Measurements from ENCODE around the gene ALDH18A1.

DNA sequence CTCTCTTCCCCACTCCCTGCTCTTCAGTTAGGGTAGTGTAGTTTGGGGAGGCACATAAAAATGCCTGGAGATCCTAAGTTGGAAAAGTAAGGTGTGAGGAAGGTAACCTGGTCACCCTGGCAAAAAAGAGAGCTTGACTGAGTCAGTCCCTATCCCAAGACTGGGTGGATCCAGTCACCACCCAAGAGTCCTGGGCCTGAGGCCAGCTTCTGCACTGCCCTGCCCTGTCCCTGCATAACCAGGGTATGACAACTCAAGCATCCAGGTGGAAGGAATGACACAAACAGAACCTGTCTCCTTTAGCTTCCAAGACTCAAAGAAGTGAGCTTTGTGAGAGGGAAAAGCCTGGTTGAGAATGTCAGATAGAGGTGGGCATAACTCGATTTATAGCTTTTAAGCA, 68.5 kb downstream of the ALDH18A1 start:
- TF ChIP-seq, protein P1, sequence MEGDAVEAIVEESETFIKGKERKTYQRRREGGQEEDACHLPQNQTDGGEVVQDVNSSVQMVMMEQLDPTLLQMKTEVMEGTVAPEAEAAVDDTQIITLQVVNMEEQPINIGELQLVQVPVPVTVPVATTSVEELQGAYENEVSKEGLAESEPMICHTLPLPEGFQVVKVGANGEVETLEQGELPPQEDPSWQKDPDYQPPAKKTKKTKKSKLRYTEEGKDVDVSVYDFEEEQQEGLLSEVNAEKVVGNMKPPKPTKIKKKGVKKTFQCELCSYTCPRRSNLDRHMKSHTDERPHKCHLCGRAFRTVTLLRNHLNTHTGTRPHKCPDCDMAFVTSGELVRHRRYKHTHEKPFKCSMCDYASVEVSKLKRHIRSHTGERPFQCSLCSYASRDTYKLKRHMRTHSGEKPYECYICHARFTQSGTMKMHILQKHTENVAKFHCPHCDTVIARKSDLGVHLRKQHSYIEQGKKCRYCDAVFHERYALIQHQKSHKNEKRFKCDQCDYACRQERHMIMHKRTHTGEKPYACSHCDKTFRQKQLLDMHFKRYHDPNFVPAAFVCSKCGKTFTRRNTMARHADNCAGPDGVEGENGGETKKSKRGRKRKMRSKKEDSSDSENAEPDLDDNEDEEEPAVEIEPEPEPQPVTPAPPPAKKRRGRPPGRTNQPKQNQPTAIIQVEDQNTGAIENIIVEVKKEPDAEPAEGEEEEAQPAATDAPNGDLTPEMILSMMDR (IDR thresholded peaks at IDR 0.05; ENCODE audit: insufficient read depth, low read length): no peak
- TF ChIP-seq, protein P2, sequence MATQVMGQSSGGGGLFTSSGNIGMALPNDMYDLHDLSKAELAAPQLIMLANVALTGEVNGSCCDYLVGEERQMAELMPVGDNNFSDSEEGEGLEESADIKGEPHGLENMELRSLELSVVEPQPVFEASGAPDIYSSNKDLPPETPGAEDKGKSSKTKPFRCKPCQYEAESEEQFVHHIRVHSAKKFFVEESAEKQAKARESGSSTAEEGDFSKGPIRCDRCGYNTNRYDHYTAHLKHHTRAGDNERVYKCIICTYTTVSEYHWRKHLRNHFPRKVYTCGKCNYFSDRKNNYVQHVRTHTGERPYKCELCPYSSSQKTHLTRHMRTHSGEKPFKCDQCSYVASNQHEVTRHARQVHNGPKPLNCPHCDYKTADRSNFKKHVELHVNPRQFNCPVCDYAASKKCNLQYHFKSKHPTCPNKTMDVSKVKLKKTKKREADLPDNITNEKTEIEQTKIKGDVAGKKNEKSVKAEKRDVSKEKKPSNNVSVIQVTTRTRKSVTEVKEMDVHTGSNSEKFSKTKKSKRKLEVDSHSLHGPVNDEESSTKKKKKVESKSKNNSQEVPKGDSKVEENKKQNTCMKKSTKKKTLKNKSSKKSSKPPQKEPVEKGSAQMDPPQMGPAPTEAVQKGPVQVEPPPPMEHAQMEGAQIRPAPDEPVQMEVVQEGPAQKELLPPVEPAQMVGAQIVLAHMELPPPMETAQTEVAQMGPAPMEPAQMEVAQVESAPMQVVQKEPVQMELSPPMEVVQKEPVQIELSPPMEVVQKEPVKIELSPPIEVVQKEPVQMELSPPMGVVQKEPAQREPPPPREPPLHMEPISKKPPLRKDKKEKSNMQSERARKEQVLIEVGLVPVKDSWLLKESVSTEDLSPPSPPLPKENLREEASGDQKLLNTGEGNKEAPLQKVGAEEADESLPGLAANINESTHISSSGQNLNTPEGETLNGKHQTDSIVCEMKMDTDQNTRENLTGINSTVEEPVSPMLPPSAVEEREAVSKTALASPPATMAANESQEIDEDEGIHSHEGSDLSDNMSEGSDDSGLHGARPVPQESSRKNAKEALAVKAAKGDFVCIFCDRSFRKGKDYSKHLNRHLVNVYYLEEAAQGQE (IDR thresholded peaks at IDR 0.05; ENCODE audit: insufficient replicate concordance, low read depth): no peak
- no peak for TF ChIP-seq GABPA (IDR thresholded peaks at IDR 0.05; ENCODE audit: low read depth)
- no peak for TF ChIP-seq POLR2AphosphoS5 (IDR thresholded peaks at IDR 0.05; ENCODE audit: low read depth)

All from HL-60 (cell line).